Lung microvascular endothelial cell (primary cell): ENCODE measurements around the gene SORCS3. TPM values are rescaled to one million over a fixed set of nuclear protein-coding genes. Genes with fewer than 3 reads are reported as not detected.
"Not testable (repeated sequence)": the region's sequence is repeated elsewhere in the genome, so short reads cannot be mapped to it uniquely, and the experiment has no call there.

Experiments used
- DNase-seq, 2 donors: peaks; one replicate each; pipeline versions ENCODE4 v3.0.0 to v3.0.0-alpha.2; 2010; ENCODE audit warnings: low read depth in 2 of 2
- total RNA-seq: library from RNA; depleted of rRNA; stranded (reverse); fragments of >200 nt; gene quantifications from 2 replicates; pipeline ENCODE4 v1.2.1, GENCODE V29; 2014

SORCS3 gene
- total RNA-seq, 1 donor from 2014 or later = not detected

DNA sequence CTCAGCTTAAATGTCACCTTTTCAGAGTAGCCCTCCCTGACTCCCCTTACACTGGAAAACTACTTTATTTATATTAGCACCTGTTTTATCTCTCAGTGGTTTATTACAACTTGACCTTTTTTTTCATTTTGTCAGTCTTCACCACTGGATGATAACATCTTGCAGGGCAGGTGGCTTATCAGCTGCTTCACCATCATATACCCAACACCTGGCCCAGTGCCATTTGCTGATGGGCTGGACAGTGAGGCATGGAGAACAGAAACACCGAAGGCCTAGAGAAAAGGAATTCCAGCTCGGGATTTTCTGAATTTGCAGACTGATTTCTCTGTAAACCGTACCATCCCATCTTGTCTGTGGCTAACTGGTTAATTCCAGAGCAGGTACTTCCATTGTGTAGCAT is 48.5 kb downstream of the SORCS3 start:
- no peak for DNase-seq

DNA sequence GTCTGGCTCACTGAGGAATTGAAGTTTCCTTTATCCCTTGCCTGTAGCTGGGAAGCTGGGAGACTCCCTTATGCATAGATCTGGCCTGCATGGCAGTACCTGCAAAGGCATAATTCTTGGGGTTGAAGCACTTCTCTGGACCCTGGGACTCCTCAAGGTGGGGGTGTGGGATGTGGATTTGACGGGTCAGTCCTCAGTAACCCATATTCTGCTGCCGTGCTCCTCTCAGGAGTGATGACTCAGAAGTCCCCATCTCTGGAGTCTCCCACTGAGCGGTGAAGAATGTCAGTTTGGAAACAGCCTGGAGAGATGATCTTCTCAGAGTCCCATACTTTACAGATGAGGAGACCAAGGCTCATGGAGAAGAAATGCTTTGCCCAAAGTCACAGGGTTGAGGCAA is 49.0 kb downstream of the SORCS3 start:
- DNase-seq = no peak

DNA sequence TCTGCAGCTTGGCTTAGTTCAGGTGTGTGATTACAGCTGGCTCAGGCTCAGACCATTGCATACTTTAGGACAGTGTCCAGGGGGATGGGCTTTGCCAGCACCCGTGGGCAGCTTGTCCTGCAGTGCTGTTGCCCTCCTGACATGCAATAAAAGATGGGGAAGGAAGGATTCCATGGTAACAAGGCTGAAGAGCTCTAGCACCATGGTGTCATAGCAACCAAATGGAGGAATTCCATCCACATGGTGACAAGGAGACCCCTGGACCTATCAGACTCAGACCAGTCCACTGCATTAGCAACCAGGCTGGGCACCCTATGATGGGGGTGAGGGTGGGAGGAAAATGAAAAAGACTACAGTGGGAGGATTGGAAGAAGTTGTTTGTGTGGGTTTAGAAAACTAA is 49.9 kb downstream of the SORCS3 start:
- no peak for DNase-seq

DNA sequence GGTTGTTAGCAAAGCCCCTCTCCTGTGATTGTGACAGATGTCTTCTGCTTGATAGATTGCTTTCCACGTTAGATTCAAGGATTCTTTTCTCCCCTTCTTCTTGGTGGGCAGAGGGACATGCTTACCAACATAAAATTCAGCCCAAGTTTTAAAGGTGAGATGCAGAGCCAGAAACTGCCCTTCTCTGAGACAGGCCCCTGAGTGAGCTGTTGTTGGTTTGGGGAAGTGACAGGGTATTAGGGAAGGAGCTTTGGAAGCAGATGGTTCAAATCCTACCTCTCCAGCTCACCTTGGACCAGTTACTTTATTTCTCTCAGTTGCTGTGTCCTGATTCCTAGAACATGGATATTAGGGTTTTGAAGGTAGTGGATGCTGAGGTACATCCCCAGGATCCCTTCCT is 53.0 kb downstream of the SORCS3 start:
- no peak for DNase-seq

DNA sequence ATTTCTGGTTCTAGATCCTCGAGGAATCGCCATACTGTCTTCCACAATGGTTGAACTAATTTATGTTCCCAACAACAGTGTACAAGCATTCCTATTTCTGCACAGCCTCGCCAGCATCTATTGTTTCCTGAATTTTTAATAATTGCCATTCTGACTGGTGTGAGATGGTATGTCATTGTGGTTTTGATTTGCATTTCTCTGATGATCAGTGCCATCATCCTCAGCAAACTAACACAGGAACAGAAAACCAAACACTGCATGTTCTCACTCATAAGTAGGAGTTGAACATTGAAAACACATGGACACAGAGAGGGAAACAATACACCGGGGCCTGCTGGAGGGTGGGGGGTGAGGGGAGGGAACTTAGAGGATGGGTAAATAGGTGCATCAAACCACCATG is 62.2 kb downstream of the SORCS3 start:
- DNase-seq = not testable (repeated sequence)

DNA sequence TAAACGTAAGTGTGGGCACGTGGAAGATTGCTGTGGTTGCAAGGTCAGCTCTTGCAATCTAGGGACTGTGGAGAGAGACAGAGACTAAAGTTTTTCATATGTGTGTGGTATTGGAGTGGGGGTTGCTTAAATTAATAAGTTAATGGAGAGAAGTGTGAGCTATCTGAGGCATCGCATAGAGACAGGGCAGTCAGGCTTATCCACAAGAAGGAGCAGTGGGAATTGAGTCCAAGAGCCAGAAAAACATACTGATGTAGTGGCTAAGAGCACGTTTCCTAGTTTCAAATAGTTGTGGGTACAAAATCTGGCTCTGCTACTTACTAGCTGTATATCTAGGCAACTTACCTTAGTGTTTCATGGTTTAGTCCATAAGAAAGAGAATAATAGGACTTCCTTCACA is 65.8 kb downstream of the SORCS3 start:
- no peak for DNase-seq

DNA sequence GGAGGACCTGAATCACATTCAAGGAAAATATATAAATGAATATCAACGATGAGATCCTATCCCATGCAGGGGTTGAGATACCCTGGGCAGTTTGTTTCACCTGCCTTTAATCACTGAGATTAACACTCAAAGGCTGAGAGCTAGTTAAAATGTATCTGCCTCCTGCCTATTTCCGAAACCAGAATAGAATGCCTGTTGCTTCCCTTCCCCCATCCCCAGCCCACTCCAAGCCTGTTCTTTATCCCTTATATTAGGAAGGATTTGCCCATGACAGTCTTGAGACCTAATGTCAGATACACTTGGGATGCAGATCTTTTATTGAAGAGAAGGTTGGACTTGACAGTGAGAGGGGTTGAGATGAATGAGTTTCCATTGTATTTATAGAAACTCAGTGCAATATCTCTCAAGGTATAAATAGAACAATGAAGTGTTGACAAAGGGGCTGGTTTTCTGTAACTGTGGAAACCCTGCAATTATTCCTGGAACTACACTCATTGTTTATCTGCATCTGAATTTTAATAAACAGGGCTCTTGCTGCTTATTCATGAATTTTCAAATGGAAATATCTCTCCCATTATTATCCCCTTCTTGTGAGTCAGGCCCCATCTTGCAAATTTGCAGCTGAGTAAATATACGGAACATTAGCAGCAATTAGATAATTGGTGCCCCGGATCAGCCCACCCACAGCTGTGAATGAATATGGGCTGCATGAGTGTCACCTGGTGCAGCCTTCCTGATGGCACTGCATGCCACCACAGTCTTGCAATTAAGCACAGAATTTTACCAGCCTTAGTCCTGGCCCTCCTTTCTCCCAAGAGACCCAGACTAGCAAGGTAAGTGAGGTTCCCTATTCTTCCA is 66.7 kb downstream of the SORCS3 start:
- no peak for DNase-seq

DNA sequence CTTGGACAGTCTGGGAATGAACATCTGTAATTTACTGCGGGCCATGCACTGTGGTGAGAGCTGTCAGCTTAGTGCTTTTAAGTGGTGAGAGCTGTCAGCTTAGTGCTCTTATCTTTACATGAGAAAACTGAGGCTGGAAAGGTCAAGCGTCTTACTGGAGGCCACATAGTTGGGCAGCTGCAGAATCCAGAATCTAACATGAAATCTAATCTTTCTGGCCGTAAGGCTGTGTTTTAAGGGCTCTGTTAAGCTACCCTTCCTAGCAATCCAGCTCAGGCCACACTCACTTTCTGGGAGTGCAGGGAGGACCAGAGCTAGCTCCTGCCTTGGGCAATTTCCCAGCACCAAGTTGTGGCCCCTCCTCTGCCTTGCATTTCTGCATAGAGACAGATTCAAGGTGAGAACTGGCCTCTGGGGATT is 70.2 kb downstream of the SORCS3 start:
- DNase-seq = no peak

DNA sequence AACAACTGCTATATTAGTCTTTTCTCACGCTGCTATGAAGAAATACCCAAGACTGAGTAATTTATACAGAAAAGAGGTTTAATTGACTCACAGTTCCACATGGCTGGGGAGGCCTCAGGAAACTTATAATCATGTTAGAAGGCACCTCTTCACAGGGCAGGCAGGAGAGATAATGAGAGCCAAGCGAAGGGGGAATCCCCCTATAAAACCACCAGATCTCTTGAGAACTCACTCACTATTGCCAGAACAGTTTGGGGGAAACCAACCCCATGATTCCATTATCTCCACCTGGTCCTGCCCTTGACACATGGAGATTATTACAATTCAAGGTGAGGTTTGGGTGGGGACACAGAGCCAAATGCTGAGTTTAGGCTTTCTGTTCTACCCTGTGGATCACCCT is 89.5 kb downstream of the SORCS3 start:
- DNase-seq = not testable (repeated sequence)

DNA sequence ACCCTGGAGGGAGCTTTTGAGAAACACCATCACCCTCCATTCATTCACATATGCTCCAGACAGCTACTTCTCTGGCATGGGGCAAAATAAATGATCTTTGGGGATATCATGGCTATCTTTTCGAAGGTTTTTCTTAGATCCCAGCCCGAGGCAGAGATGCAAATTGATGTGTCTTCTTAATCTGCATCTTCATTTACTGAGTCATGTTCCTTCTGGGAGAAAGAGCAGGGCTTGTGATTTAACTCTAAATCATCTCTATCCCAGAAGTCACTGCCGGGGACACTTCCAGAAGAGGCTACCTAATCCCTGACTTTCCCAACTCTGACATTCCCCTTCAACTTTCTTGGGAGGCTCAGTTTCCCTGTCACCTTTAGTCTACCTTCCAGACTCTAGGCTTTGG is 90.1 kb downstream of the SORCS3 start:
- DNase-seq = no peak

DNA sequence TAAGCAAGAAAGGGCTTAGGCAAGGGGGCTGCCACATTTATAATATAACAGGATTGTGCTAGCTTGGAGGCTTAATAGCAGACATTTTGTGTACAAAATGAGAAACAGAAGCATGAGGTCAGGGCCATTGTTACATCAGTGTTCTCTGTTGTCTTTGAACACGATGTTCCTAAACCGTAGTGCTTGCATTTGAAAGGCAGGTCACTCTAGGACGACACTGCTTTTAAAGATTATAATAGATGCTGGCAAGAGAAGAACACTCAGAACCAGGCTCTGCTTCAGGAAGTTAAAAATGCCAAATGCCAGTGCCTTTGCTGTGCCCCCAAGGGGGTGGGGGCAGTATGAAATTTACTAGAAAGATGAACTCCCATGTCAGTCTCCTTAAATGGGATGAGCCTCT is 91.1 kb downstream of the SORCS3 start:
- DNase-seq = no peak

DNA sequence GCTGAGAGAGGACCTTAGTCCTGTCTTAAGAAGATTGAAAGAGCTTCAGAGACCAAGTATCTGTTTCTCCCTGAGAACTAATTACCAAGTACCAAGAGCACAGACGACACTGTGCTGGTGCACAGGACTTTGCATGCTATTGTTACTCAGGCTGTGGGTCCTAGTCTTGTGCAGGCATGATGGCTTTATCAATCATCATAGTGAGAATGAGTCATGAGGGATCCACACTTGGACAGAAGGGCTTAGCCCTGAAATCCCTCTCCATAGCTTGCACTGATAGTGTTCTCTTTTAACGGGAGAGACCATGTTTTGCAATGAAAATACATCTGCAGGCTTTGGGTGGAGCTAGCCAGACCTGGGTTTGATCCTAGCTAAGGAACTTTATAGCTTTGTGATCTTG is 93.3 kb downstream of the SORCS3 start:
- no peak for DNase-seq

DNA sequence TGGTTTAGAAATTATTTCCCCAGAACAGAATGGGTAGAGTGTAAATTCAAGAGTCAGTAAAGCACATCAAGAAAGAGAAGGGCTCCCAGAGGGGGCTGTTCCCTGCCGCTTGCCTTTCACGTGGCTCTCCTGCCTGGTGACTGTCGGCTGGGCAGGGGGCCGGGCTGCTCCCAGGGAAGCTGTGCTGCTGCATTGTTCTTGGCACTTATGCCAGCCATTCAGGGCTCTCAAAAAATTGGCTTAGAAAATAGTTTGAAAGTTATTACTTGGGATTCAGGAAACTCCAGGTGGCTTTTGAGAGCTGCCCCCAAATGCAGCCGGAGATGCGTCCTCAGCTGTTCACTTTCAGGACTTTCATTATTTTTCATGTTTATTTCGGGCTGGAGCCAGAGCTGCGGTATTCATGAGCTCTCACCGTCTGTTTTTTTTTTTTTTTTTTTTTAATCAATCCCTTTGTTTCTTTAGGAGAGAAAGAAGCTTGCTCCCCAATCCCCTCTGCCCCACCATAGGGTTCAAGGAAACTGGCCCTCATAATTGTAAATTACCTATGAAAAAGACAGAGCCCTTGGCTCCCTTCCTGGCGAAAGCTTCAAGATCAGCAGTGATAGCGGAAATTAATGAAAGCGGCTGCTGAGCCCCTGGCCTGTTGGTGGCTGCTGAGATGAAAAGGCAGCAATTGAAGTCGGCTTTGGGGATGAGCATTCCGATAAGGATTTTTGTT is 94.1 kb downstream of the SORCS3 start:
- no peak for DNase-seq

DNA sequence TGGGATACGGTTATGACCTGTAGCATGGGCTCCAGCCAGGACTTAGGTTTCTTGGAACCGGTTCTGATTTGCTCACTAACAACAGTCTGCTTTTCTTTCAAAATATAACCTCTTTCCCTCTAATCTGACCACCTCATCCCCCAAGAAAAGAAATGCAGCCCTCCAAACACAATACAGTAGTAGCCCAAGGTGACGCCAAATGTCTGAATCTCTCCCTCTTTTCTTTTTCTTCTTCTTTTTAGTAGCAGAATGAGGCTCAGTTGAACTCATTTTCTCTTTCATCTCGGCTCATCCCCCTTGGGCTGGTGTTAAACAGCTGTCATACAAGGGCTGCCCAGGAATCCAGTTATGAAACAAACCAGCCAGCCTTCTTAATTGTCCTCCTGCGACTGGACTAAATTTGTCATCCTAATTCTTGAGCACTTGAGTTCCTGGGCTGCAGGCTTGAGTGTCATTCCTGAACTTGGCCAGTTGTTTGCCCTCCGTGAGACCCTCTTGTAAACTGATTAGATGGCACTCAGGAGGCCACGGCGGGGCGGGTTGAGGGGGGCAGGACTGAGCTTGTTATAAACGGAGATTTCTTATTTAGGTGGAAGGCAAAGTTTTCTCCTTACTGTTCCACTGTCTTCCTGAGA is 94.8 kb downstream of the SORCS3 start:
- DNase-seq = no peak

DNA sequence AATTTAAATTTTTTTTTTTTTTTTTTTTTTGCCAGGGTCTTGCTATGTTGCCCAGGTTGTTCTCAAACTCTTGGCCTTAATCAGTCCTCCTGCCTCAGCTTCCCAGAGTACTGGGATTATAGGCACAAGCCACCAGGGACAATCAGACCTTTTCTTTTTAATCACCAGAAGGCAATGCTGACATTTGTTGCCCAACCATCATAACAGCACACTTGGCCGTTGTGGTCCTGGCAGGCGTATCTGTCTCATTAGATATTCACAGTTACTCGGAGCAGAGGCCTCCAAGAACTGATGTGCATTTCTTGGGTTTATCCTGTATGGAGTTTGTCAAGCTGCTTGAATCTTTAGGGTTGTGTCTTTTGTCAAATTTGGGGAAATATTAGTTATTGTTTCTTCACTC is 100.0 kb downstream of the SORCS3 start:
- DNase-seq = no peak

DNA sequence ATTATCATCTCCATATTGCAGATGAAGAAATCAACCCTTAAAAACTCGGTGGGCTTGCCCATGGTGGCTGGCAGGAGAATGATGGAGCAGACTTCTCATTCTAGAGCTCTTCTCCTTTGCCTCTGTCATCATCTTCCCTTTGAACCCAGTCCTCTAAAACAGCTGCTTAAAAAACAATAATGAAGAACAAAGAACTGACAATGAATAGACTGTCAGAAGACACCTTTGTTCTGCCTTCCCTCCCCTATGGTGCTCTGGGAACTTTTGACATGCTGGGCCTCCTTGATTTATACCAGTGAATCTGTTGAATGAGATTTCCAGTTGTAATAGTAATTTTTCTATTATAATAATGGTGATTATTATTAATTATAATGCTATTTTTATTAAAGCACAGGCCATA is 103.0 kb downstream of the SORCS3 start:
- DNase-seq = no peak

DNA sequence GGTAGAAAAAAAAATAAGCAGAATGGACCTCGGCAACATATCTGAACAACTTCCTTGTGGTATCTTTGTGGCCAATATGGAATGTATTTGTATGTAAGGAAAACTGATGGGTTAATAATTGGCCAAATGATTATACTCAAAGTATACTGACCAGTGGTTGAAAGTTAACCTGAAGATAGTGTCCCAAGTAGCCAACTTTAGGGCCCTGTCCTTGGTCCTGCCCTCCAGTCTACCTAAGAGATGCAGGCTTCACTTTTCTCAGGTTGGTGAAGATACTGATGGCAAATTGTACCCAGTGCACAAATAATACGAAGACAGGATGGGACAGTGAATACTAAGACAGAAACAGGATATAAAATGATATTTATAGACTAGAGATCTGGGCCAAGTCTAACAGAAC is 109.2 kb downstream of the SORCS3 start:
- DNase-seq = no peak

DNA sequence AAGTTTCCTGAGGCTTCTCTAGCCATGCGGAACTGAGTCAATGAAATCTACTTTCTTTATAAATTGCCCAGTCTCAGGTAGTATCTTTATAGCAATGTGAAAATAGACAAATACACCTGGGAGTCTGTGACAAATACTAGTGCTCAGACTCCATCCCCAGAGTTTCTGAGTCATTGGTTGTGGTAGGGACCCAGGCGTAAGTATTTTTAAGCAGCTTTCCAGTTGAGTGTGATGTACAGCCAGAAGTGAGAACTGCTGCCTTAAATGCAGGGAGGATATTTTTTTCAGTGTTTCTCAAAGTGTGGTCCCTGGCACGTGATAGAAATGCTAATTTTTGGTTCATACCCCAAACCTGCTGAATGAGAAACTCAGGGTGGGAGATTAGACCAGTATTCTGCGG is 121.7 kb downstream of the SORCS3 start:
- no peak for DNase-seq

DNA sequence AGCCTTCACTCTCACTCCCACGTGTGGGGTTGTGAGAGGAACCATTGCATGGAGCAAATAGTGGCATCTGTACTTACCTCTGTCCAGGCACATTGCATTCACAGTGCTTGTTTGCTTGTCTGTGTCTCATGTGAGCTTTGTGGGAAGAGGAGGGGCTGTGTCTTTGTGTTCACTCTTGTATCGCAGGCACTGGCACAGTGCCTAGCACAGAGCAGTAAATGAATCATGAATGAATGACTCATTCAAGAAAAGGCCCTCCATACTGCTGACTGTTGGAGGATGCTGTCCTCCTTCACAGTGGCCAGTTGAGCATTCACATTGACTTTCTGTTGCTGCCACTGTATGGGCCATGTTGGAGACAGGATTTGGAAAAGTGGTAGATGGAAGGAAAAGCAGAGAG is 125.3 kb downstream of the SORCS3 start:
- no peak for DNase-seq

DNA sequence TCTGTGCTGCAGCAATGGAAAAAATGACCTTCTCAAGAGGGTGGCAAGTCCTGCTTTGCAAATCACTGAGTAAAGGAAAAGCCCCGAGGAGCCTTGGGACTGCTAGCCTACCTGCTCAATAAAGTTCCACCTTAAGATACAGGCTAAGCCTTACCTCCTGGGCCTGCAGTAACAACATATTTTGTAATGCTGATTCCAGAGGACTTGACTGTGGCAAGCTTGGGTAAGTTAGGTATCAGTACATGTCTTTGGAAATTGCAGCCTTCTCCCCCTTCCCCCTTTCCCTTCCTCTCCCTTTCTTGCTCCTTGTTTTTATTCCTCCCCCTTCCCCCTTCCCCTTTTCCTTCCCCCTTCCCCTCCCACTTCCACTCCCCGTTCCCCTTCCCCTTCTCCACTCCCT is 126.2 kb downstream of the SORCS3 start:
- no peak for DNase-seq

DNA sequence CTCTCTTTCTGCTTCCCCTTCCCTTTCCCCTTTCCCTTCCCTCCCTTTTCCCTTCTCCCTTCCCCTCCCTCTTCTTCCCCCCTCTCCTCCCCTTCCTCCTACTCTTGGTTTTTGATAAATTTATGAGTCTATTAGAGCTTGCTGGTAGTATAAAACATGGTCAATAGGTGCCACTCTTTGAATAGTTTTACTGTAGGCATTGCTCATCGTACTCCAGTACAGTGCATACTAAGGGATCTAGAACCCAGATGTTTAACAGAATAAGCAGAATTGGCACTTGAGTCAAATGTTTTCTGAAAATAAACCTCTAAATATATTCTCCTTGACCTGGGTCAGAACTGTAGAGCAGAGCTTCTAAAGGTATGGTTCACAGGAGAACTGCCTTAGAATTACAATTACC is 126.7 kb downstream of the SORCS3 start:
- DNase-seq = no peak

DNA sequence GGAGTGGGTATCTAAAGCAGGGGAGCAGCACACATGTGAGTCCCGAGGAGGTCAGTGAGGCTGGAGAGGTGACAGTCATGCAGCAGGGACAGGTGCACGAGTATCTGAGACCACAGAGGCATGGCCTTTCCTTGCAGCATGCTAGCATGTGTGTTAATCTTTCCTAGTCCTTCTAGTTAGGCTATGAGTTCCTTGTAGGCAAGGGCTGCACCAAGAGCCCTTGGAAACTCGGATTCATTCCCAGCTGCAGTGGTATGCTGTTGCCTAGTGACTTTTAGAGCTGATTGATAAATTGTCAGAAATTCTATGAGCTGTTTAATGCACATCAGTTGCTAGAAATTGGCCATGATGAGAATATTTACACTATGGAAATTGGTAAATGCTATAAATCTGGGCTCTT is 132.0 kb downstream of the SORCS3 start:
- no peak for DNase-seq

DNA sequence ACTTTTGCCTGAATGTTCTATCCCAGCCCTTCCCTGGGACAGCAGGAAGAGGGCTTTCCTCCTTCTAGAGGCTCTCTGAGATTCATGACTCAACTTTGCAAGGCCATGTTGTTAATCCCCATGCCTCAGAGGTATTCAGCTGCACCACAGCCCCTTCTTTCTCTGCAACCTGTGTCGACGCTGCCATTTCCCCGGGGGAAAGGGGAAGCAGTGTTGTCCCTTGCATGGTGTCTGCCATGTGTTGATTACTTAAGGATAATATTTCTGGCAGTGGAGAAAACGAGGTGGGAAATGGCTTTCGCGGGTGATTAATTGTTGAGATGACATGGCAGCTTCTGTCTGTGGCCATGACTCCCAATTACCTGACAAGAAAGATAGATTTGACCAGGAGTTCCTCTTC is 133.1 kb downstream of the SORCS3 start:
- DNase-seq = no peak
